ENCODE results near the gene NHSL2.

DNA sequence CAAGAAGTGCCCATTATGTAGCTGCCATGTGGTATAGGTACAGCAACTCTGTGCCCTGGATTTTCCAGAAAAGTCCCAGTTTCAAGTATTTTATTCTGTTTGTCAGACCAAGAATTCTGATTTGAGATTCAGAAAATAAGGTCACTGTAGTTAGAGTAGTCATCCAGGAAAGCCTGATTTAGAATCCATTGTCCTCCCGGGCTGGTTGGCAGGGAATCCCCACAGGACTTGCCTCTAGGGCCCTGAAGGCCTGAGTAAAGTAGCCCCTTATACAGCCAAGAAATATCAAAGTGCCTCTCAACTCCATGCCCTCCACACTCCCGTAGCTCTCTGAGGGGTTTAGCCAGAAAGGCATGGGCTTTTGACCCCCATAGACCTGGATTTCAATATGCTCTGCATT, 184.7 kb downstream of the NHSL2 start:
- TF ChIP-seq POLR2A (IDR thresholded peaks at IDR 0.05), result no peak
- TF ChIP-seq, protein P1, sequence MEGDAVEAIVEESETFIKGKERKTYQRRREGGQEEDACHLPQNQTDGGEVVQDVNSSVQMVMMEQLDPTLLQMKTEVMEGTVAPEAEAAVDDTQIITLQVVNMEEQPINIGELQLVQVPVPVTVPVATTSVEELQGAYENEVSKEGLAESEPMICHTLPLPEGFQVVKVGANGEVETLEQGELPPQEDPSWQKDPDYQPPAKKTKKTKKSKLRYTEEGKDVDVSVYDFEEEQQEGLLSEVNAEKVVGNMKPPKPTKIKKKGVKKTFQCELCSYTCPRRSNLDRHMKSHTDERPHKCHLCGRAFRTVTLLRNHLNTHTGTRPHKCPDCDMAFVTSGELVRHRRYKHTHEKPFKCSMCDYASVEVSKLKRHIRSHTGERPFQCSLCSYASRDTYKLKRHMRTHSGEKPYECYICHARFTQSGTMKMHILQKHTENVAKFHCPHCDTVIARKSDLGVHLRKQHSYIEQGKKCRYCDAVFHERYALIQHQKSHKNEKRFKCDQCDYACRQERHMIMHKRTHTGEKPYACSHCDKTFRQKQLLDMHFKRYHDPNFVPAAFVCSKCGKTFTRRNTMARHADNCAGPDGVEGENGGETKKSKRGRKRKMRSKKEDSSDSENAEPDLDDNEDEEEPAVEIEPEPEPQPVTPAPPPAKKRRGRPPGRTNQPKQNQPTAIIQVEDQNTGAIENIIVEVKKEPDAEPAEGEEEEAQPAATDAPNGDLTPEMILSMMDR (IDR thresholded peaks at IDR 0.05), result no peak

Data from lower leg skin (tissue), 3 donors.